Thyroid gland (tissue), 4 donors: Measurements from ENCODE around the gene USP32.

Source experiments
- CTCF ChIP-seq, 6 experiments: fragments of 200-600 bp in 3 of 6; fragments of 450-650 bp in 3 of 6; sonication (generic) in 3 of 6; IDR thresholded peaks; one replicate each; pipeline ENCODE4 v1.5.1; 2016 to 2019; ENCODE audit warnings: antibody characterized with exemption in 6 of 6, mild to moderate bottlenecking in 2 of 6, inconsistent platforms in 1 of 6, moderate library complexity in 1 of 6
- POLR2A ChIP-seq, 2 donors: fragments of 450-650 bp; IDR thresholded peaks; one replicate each; pipeline ENCODE4 v1.6.1; 2017; ENCODE audit warnings: antibody characterized with exemption in 2 of 2, mild to moderate bottlenecking in 2 of 2, moderate library complexity in 1 of 2

DNA sequence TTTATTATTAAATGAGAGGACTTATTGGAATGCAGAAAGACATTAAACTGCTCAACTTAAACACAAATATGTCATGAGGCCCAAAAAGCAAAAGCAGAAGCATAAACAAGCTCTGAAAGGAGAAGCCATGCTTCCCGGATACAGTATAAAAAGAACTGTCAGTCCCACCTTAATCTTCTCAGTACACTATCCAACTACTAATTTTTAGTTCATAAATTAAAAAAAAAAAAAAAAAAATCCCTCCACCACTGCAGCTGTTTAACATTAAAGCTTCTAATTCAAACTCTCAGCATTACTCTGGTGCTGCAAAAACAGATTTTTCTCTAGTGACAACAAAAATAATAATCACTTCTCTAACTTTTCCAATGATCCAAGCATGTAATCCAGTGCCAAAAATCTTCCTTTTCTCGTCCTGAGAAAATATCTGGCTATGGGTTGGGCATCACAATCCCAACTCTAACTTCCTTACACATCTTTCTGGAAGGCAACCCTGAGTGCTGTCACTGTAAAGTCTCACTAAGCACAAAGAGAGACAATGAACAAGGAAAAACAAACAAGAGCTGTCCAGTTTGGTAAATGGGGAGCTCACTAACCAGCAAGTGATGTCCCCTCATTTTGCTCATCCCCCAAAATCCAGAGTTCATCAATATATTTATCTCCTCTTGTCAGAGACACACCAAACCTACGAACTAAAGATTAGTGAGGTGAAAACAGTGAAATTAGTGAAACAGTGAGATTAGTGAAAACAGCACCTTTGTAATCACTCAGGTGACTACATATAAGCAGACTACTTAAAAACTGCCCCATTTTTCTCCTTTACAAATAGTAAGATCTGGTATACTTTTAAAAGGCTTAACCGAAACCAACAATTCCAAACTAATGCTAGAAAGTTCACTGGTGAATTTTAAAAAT lies 5.5 kb downstream of the USP32 start:
- TF ChIP-seq CTCF (IDR thresholded peaks at IDR 0.05) = no peak
- no peak for TF ChIP-seq POLR2A (IDR thresholded peaks at IDR 0.05)
